Peyer's patch (tissue), 4 donors: Measurements from ENCODE around the gene POLR2F.
"Not testable (repeated sequence)": the region's sequence is repeated elsewhere in the genome, so short reads cannot be mapped to it uniquely, and the experiment has no call there.

Source experiments
- CTCF ChIP-seq, 6 experiments: fragments of 450-650 bp in 4 of 6; fragments of 200-600 bp in 2 of 6; sonication (generic) in 1 of 6; IDR thresholded peaks; one replicate each; pipeline ENCODE4 v1.5.1; 2017 to 2019; ENCODE audit warnings: antibody characterized with exemption in 6 of 6, mild to moderate bottlenecking in 3 of 6, moderate library complexity in 1 of 6
- POLR2A ChIP-seq, 2 donors: fragments of 450-650 bp; IDR thresholded peaks; one replicate each; pipeline ENCODE4 v1.5.1; 2017; ENCODE audit warnings: antibody characterized with exemption in 2 of 2, mild to moderate bottlenecking in 2 of 2, moderate library complexity in 2 of 2

GRCh38 chr22:37944423-37944822 is 9.1 kb upstream of the POLR2F start:
- not testable (repeated sequence) for TF ChIP-seq CTCF, POLR2A (IDR thresholded peaks at IDR 0.05)
